HEK293 (cell line): ENCODE results near the gene PGM2.

ENCODE experiments used
- CTCF ChIA-PET: fragments of 350-600 bp; formaldehyde crosslinking; extraction: SDS; loops from one replicate; lab custom pipeline; 2021; ENCODE audit warnings: antibody characterized with exemption; lab: Yijun Ruan, JAX
- POLR2A ChIA-PET: fragments of 300-600 bp; formaldehyde crosslinking; extraction: SDS; loops from one replicate; lab custom pipeline; 2020; ENCODE audit warnings: antibody characterized with exemption, inconsistent platforms; lab: Yijun Ruan, JAX
- H3K27ac ChIP-seq: fragments of 200-500 bp; sonication (Bioruptor generic); 2 replicates; pipeline ENCODE4 v1.5.1; 2014; ENCODE audit warnings: low read depth, low read length, control low read depth, inconsistent platforms; ENCODE audit errors: extremely low read depth
- H3K36me3 ChIP-seq, 2 experiments: fragments of 200-500 bp in 1 of 2; sonication (Bioruptor generic) in 1 of 2; 1 replicate in 1 of 2; 2 replicates in 1 of 2; pipeline ENCODE4 v1.5.1; 2014 to 2017; ENCODE audit warnings: inconsistent platforms in 2 of 2, low read length in 2 of 2; ENCODE audit not compliant: control insufficient read depth in 2 of 2, insufficient read depth in 1 of 2
- H3K4me1 ChIP-seq: fragments of 200-500 bp; sonication (Bioruptor generic); 2 replicates; pipeline ENCODE4 v1.5.1; 2014; ENCODE audit warnings: mild to moderate bottlenecking, low read length, inconsistent platforms; ENCODE audit not compliant: control insufficient read depth, insufficient read depth
- H3K4me3 ChIP-seq: 2 replicates; pipeline ENCODE4 v1.5.1; 2011; ENCODE audit warnings: low read depth, mild to moderate bottlenecking, control low read depth, low read length, moderate library complexity
- H3K9me3 ChIP-seq: fragments of 200-500 bp; sonication (Bioruptor generic); 2 replicates; pipeline ENCODE4 v1.5.1; 2014; ENCODE audit warnings: low read depth, low read length, inconsistent platforms; ENCODE audit not compliant: control insufficient read depth, insufficient read depth
- HOXD13 ChIP-seq: sonication (generic); formaldehyde crosslinking; IDR thresholded peaks from 2 replicates; pipeline ENCODE4 v1.8.0; 2022; ENCODE audit warnings: missing genetic modification reagents, borderline replicate concordance
- KLF1 ChIP-seq: fragments of 450-650 bp; formaldehyde crosslinking; IDR thresholded peaks from 2 replicates; pipeline ENCODE4 v1.5.1; 2016; ENCODE audit warnings: missing biosample characterization, missing genetic modification characterization
- SCRT2 ChIP-seq: fragments of 450-650 bp; formaldehyde crosslinking; IDR thresholded peaks from 2 replicates; pipeline ENCODE4 v1.5.1; 2016; ENCODE audit warnings: missing biosample characterization, missing genetic modification characterization
- ZFHX2 ChIP-seq: fragments of 450-650 bp; formaldehyde crosslinking; conservative IDR thresholded peaks from 2 replicates; pipeline ENCODE4 v1.5.1; 2016; ENCODE audit warnings: missing biosample characterization, missing genetic modification characterization
- ZFP37 ChIP-seq: fragments of 450-650 bp; formaldehyde crosslinking; IDR thresholded peaks from 2 replicates; pipeline ENCODE4 v1.5.1; 2016; ENCODE audit warnings: missing biosample characterization, missing genetic modification characterization
- ZNF146 ChIP-seq: fragments of 450-650 bp; formaldehyde crosslinking; IDR thresholded peaks from 2 replicates; pipeline ENCODE4 v1.5.1; 2016; ENCODE audit warnings: missing biosample characterization, missing genetic modification characterization
- ZNF391 ChIP-seq: fragments of 450-650 bp; formaldehyde crosslinking; IDR thresholded peaks from 2 replicates; pipeline ENCODE4 v1.5.1; 2016; ENCODE audit warnings: low read depth, missing biosample characterization, missing genetic modification characterization, borderline replicate concordance
- ZNF514 ChIP-seq: fragments of 450-650 bp; formaldehyde crosslinking; IDR thresholded peaks from 2 replicates; pipeline ENCODE4 v1.5.1; 2016; ENCODE audit warnings: missing biosample characterization, missing genetic modification characterization
- ZNF549 ChIP-seq: fragments of 450-650 bp; IDR thresholded peaks from 2 replicates; pipeline ENCODE4 v1.5.1; 2018; ENCODE audit warnings: missing biosample characterization, missing genetic modification characterization, mild to moderate bottlenecking, inconsistent platforms, moderate library complexity
- ZNF610 ChIP-seq: fragments of 450-650 bp; formaldehyde crosslinking; IDR thresholded peaks from 2 replicates; pipeline ENCODE4 v1.5.1; 2016; ENCODE audit warnings: missing biosample characterization, missing genetic modification characterization, borderline replicate concordance
- ZNF623 ChIP-seq: fragments of 450-650 bp; formaldehyde crosslinking; IDR thresholded peaks from 2 replicates; pipeline ENCODE4 v1.5.1; 2016; ENCODE audit warnings: missing biosample characterization, missing genetic modification characterization
- ZNF664 ChIP-seq: fragments of 450-650 bp; formaldehyde crosslinking; IDR thresholded peaks from 2 replicates; pipeline ENCODE4 v1.5.1; 2016; ENCODE audit warnings: missing biosample characterization, missing genetic modification characterization
- TF ChIP-seq, protein P1 (sequence below): fragments of 450-650 bp; formaldehyde crosslinking; IDR thresholded peaks from 2 replicates; pipeline ENCODE4 v1.5.1; 2016; ENCODE audit warnings: missing biosample characterization, missing genetic modification characterization
- TF ChIP-seq, protein P2 (sequence below): fragments of 450-650 bp; formaldehyde crosslinking; IDR thresholded peaks from 2 replicates; pipeline ENCODE4 v1.5.0; 2017; ENCODE audit warnings: missing biosample characterization, missing genetic modification characterization, borderline replicate concordance
- TF ChIP-seq, protein P3 (sequence below): fragments of 450-650 bp; formaldehyde crosslinking; IDR thresholded peaks from 2 replicates; pipeline ENCODE4 v1.5.1; 2016; ENCODE audit warnings: missing biosample characterization, missing genetic modification characterization

The PGM2 gene

GRCh38 chr4:37884855-37885487 lies 58.5 kb downstream of the PGM2 start:
- Histone ChIP-seq H3K4me1 (no peaks in the 10 kb centered on the region), H3K27ac (no peak overlapping the region), H3K9me3 (no peaks in the 10 kb centered on the region), H3K4me3 (no peak overlapping the region), H3K36me3 (no peaks in the 10 kb centered on the region)
- TF ChIP-seq ZFHX2 (tag by site-specific recombination) (peak; percentile 49; the same call in 1 of the 2 replicates), ZNF623 (tag by site-specific recombination) (peak; percentile 91), SCRT2 (tag by site-specific recombination) (no peak)
- POLR2A ChIA-PET, result no interaction called here
- CTCF ChIA-PET, result interaction anchor here (1.2 kb wide), 1 partner anchor 9 kb away, joined by 3 read pairs; no protein-coding TSS in a partner anchor

DNA sequence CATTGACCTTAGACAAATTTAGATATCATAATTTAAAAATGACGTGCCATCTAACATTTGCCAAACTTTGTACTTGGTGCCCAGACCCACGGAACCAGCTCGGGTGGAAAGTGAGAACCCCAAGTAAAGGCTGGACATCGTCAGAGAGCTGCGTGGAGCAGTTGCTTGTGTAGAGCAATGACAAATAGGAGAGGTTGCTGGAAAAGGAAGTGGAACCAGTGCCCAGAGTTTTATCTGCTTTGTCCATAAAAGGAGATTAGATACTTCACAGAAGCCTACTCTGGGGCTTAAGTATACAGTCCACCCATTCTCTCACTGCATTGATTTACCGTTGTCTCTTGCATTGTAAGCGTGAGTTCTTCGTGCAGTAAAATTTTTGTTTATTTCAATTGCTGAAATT lies 59.0 kb downstream of the PGM2 start:
- ChIA-PET POLR2A (no interaction called here), CTCF (interaction anchor here (1.2 kb wide), 1 partner anchor 9 kb away, joined by 3 read pairs; no protein-coding TSS in a partner anchor)

More for the DNA sequence above, 59.0 kb downstream of the PGM2 start:
- Histone ChIP-seq H3K9me3 (no peaks in the 10 kb centered on the region), H3K4me3 (no peak overlapping the region), H3K4me1 (no peaks in the 10 kb centered on the region), H3K27ac (no peak overlapping the region), H3K36me3 (no peaks in the 10 kb centered on the region)
- TF ChIP-seq ZNF146 (tag by site-specific recombination), result no peak
- no peak for TF ChIP-seq ZNF664
- TF ChIP-seq KLF1, result no peak
- TF ChIP-seq ZNF610 (tag by site-specific recombination), result no peak
- no peak for TF ChIP-seq ZFP37
- TF ChIP-seq, protein P1, sequence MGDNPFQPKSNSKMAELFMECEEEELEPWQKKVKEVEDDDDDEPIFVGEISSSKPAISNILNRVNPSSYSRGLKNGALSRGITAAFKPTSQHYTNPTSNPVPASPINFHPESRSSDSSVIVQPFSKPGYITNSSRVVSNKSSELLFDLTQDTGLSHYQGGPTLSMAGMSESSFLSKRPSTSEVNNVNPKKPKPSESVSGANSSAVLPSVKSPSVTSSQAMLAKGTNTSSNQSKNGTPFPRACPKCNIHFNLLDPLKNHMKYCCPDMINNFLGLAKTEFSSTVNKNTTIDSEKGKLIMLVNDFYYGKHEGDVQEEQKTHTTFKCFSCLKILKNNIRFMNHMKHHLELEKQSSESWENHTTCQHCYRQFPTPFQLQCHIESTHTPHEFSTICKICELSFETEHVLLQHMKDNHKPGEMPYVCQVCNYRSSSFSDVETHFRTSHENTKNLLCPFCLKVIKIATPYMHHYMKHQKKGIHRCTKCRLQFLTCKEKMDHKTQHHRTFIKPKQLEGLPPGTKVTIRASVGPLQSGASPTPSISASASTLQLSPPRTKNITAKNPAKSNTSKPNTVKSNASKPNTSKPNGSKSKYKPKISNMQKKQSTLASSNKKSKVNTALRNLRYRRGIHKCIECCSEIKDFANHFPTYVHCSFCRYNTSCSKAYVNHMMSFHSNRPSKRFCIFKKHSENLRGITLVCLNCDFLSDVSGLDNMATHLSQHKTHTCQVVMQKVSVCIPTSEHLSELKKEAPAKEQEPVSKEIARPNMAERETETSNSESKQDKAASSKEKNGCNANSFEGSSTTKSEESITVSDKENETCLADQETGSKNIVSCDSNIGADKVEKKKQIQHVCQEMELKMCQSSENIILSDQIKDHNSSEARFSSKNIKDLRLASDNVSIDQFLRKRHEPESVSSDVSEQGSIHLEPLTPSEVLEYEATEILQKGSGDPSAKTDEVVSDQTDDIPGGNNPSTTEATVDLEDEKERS (tag by site-specific recombination), result no peak
- TF ChIP-seq, protein P2, sequence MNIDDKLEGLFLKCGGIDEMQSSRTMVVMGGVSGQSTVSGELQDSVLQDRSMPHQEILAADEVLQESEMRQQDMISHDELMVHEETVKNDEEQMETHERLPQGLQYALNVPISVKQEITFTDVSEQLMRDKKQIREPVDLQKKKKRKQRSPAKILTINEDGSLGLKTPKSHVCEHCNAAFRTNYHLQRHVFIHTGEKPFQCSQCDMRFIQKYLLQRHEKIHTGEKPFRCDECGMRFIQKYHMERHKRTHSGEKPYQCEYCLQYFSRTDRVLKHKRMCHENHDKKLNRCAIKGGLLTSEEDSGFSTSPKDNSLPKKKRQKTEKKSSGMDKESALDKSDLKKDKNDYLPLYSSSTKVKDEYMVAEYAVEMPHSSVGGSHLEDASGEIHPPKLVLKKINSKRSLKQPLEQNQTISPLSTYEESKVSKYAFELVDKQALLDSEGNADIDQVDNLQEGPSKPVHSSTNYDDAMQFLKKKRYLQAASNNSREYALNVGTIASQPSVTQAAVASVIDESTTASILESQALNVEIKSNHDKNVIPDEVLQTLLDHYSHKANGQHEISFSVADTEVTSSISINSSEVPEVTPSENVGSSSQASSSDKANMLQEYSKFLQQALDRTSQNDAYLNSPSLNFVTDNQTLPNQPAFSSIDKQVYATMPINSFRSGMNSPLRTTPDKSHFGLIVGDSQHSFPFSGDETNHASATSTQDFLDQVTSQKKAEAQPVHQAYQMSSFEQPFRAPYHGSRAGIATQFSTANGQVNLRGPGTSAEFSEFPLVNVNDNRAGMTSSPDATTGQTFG (tag by site-specific recombination), result no peak
- no peak for TF ChIP-seq ZNF549 (tag by site-specific recombination)
- no peak for TF ChIP-seq HOXD13
- TF ChIP-seq, protein P3, sequence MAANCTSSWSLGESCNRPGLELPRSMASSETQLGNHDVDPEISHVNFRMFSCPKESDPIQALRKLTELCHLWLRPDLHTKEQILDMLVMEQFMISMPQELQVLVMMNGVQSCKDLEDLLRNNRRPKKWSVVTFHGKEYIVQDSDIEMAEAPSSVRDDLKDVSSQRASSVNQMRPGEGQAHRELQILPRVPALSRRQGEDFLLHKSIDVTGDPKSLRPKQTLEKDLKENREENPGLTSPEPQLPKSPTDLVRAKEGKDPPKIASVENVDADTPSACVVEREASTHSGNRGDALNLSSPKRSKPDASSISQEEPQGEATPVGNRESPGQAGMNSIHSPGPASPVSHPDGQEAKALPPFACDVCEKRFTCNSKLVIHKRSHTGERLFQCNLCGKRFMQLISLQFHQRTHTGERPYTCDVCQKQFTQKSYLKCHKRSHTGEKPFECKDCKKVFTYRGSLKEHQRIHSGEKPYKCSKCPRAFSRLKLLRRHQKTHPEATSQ (tag by site-specific recombination), result no peak
- TF ChIP-seq ZNF391, result no peak
- TF ChIP-seq ZNF514, result no peak
